Heart left ventricle (tissue), 13 donors: ENCODE measurements around the gene TIGD4.

Experiments used
- CTCF ChIP-seq, 12 donors: fragments of 200-600 bp; sonication (generic) in 4 of 12; IDR thresholded peaks; one replicate each; pipeline versions ENCODE4 v1.5.0 to v1.8.0; 2018 to 2022; ENCODE audit warnings: antibody characterized with exemption in 12 of 12, mild to moderate bottlenecking in 5 of 12
- POLR2A ChIP-seq, 2 donors: fragments of 450-650 bp; IDR thresholded peaks; one replicate each; pipeline ENCODE4 v1.6.1; 2017; ENCODE audit warnings: antibody characterized with exemption in 2 of 2, mild to moderate bottlenecking in 2 of 2, moderate library complexity in 2 of 2
- donor health status: ischemic (EF 13 %, LVEDD 7.1; RV severe dilation, severe dysfunction).
- donor health status: DM: no; HTN: yes; CAD: no.
- donor health status: DM: no; HTN: no; CAD: no.
- donor health status: ischemic (EF 25% LVEDD 6.9; RV normal size, moderate dysfunction).
- donor health status: ischemic (EF 25% LVEDD 5.7; RV mildly dilated, moderate dysfunction).
- donor health status: ischemic (EF 35%, LVEDD 5.7; RV mildly dilated, moderate dysfunction).
- donor health status: nonischemic (EF 11% LVEDD 7.7; RV severe dilation, severe dysfunction).
- donor health status: DM: yes; HTN: yes; CAD: no.
- donor health status: PGD.
- donor health status: ischemic (EF 29% LVEDD 5.4; RV normal size, mild dysfunction).
- donor health status: nonischemic (EF 23%, LVEDD 6.1; RV moderate dilation, normal function).

- TF ChIP-seq CTCF (IDR thresholded peaks at IDR 0.05) (no peak), POLR2A (IDR thresholded peaks at IDR 0.05) (no peak)
Observed at GRCh38 chr4:152780267-152780778, 793 bp upstream of the TIGD4 start.
